ENCODE measurements around the gene MAFF. TPM values are rescaled to one million over a fixed set of nuclear protein-coding genes. Genes with fewer than 3 reads are reported as not detected.

The MAFF gene
- total RNA-seq (2021; ENCODE audit: unreplicated experiment) (26.0 TPM), Bru-seq, nascent RNA (percentile 84 among the genes with signal in this experiment), BruChase-seq, experiment 1, labeled RNA remaining after a 6-hour chase (percentile 55 among the genes with signal in this experiment), BruChase-seq, experiment 2, labeled RNA remaining after a 2-hour chase (percentile 70 among the genes with signal in this experiment)
- polyA plus RNA-seq (2012): 19.6 and 30.2 TPM in 2 replicates
- long read RNA-seq, transcript MAFF-201 (3 exons, 2,490 nt): major isoform, 46 of 65 reads
- long read RNA-seq, partial matches to known transcripts: 1 of 65 reads
- long read RNA-seq, other reads (novel, unspliced or antisense): 17 of 65 reads

DNA sequence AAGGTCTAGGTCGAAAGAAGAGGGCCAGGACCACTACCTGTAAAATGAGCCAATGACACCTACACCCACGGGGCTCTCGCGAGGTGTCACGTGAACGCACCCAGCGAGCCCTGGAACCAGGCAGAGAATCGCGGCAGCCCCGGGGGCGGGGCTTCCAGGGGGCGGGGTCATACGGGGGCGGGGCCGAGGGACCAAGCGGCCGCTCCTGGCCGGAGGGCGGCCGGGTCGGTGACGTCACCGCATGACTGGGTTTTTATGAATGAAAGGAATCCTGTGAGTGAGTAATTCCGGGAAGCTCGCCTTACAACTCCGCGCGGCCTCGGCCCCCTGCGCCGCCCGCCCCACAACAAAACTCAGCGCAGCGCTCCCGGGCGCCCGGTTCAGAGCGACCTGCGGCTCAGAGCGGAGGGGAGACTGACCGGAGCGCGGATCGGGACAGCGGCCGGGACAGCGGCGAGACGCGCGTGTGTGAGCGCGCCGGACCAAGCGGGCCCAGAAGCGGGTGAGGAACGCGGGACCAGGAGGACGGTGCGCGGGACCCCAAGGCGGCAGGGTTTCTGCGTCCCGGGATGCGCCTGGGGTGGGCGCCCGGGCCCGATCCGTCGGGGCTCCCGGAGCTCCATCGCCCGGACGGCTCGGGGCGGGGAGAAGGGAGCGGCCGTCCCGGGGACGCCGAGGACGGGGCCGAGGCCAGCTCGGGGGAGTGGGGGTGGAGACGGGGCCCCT lies at the start of gene MAFF:
Gene MAFF, plus strand, starts transcription at position 284 of the 726 bp plus-strand sequence. CDS start 11,860 bp downstream, outside the sequence.
- intact Hi-C loops (cut with micrococcal nuclease): no loop called here
- TF ChIP-seq ATF3 (IDR thresholded peaks at IDR 0.05): no peak
- peak; percentile 76; the same call in 1 of the 2 replicates for TF ChIP-seq ZFX (IDR thresholded peaks at IDR 0.05)
- TF ChIP-seq, protein P1, sequence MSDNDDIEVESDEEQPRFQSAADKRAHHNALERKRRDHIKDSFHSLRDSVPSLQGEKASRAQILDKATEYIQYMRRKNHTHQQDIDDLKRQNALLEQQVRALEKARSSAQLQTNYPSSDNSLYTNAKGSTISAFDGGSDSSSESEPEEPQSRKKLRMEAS (IDR thresholded peaks at IDR 0.05): peak; percentile 51; the same call in 1 of the 2 replicates
- TF ChIP-seq REST (IDR thresholded peaks at IDR 0.05; ENCODE audit: low read depth): no peak
- no peak for TF ChIP-seq CTCF (IDR thresholded peaks at IDR 0.05 in 2 of 3, conservative IDR thresholded peaks at IDR 0.05 in 1 of 3; ENCODE audit: borderline replicate concordance in 1 of 3, insufficient read depth in 1 of 3, low read depth in 2 of 3, low read length in 2 of 3)
- no peak for TF ChIP-seq CBX3 (IDR thresholded peaks at IDR 0.05; ENCODE audit: low read depth)
- TF ChIP-seq ZBTB33 (IDR thresholded peaks at IDR 0.05; ENCODE audit: extremely low read depth, insufficient replicate concordance, low read length): peak; percentile 90
- no peak for TF ChIP-seq ELF1 (IDR thresholded peaks at IDR 0.05; ENCODE audit: borderline replicate concordance, low read depth)
- TF ChIP-seq SP1 (IDR thresholded peaks at IDR 0.05; ENCODE audit: low read depth): peak; percentile 53; the same call in 1 of the 2 replicates
- no peak for TF ChIP-seq EZH2phosphoT487 (IDR thresholded peaks at IDR 0.05; ENCODE audit: borderline replicate concordance)
- no peak for TF ChIP-seq EZH2 (IDR thresholded peaks at IDR 0.05)
- no peak for TF ChIP-seq EGR1 (IDR thresholded peaks at IDR 0.05; ENCODE audit: low read depth)
- no peak for TF ChIP-seq CEBPB (IDR thresholded peaks at IDR 0.05; ENCODE audit: low read depth)
- no peak for TF ChIP-seq ZNF274 (IDR thresholded peaks at IDR 0.05; ENCODE audit: low read depth, low read length)
- peak; percentile 78 for TF ChIP-seq JUND (IDR thresholded peaks at IDR 0.05)
- peak; percentile 85 for TF ChIP-seq SIN3A (IDR thresholded peaks at IDR 0.05; ENCODE audit: low read depth)
- no peak for TF ChIP-seq SRF (IDR thresholded peaks at IDR 0.05; ENCODE audit: low read depth)

More for the DNA sequence above, at the start of gene MAFF:
- DNase-seq (ENCODE audit: low read depth, low spot score) (peak; percentile 95), ATAC-seq (peak; percentile 79)
- RAD21 ChIA-PET (ENCODE audit: low non-redundant PET in 1 of 2, low total read pairs in 2 of 2, uncharacterized antibody in 2 of 2, unreplicated experiment in 2 of 2): interaction anchor here in 1 of 2 experiments (0.6 kb wide), 1 partner anchor 471 kb away, joined by 3 read pairs; no protein-coding TSS in a partner anchor
- Histone ChIP-seq H3K4me1 (ENCODE audit: control insufficient read depth in 1 of 2, insufficient read depth in 2 of 2, low read length in 2 of 2) (peaks cover 12 to 27% of the 10 kb centered on the region in 2 experiments), H3K9ac (ENCODE audit: low read length) (peak within 1 kb of the TSS; percentile 94), H3K79me2 (ENCODE audit: insufficient read depth, low read length) (peaks cover 45% of the 10 kb centered on the region), H2AFZ (ENCODE audit: low read depth, low read length, poor library complexity, severe bottlenecking) (no peak within 1 kb of the TSS), H3K27ac (ENCODE audit: low read depth, low read length) (peak within 1 kb of the TSS; percentile 99), H3K36me3 (ENCODE audit: control insufficient read depth in 1 of 2, insufficient read depth in 2 of 2, low read length in 2 of 2) (0 out of 4 replicates have a peak, but pooled peaks cover 0 to 3% of the 10 kb centered on the region in 2 experiments), H3K4me3 (replicated peaks in 1 of 2; ENCODE audit: low read depth in 1 of 2, low read length in 2 of 2) (peak within 1 kb of the TSS; percentile 64 to 85), H3K9me3 (ENCODE audit: control insufficient read depth in 1 of 2, insufficient read depth in 1 of 2, low read depth in 1 of 2, low read length in 2 of 2) (no peaks in the 10 kb centered on the region), H3K9me2 (ENCODE audit: insufficient read depth) (no peaks in the 10 kb centered on the region), H4K20me1 (ENCODE audit: insufficient read depth) (peaks cover 4% of the 10 kb centered on the region; the same call in 1 of the 2 replicates), H3K4me2 (ENCODE audit: low read length) (peak within 1 kb of the TSS; percentile 77), H3K27me3 (ENCODE audit: insufficient read depth, low read length) (no peaks in the 10 kb centered on the region)
- no TSS peak for BruUV-seq (replicated peaks)
- CTCF ChIA-PET: interaction anchor here (1.0 kb wide), 1 partner anchor 87 kb away, joined by 3 read pairs; no protein-coding TSS in a partner anchor
- POLR2A ChIA-PET: interaction anchor here (0.9 to 2.0 kb wide), 4 partner anchors 13 to 84 kb away, joined by 3 to 6 read pairs (median 4); no protein-coding TSS in a partner anchor
